Erythroblast (primary cell): Measurements from ENCODE around the gene HYOU1.
A peak's percentile ranks its signal among the peaks of the same experiment; 100 is the strongest.
"Not testable (repeated sequence)": the region's sequence is repeated elsewhere in the genome, so short reads cannot be mapped to it uniquely, and the experiment has no call there.

Source experiments
- DNase-seq, 2 experiments: peaks; one replicate each; lab custom pipeline; 2025; lab: John Stamatoyannopoulos, UW
- GATA1 ChIP-seq: IDR thresholded peaks from 2 replicates; pipeline ENCODE4 v1.6.1; 2011; ENCODE audit warnings: low read depth, mild to moderate bottlenecking, control low read depth, low read length, moderate library complexity
- POLR2A ChIP-seq: IDR thresholded peaks from 2 replicates; pipeline ENCODE4 v1.6.1; 2011; ENCODE audit warnings: mild to moderate bottlenecking, low read length

The HYOU1 gene

GRCh38 chr11:119047205-119047604 is 9.8 kb downstream of the HYOU1 start:
- no peak for TF ChIP-seq POLR2A
- no peak for TF ChIP-seq GATA1
- no peak for DNase-seq

- no peak for DNase-seq
- no peak for TF ChIP-seq POLR2A
- no peak for TF ChIP-seq GATA1
These were observed 10.5 kb downstream of the HYOU1 start for GRCh38 chr11:119046489-119046888.

- no peak for DNase-seq
- TF ChIP-seq GATA1 (no peak), POLR2A (no peak)
These were observed 12.3 kb downstream of the HYOU1 start for GRCh38 chr11:119044708-119045107.

DNA sequence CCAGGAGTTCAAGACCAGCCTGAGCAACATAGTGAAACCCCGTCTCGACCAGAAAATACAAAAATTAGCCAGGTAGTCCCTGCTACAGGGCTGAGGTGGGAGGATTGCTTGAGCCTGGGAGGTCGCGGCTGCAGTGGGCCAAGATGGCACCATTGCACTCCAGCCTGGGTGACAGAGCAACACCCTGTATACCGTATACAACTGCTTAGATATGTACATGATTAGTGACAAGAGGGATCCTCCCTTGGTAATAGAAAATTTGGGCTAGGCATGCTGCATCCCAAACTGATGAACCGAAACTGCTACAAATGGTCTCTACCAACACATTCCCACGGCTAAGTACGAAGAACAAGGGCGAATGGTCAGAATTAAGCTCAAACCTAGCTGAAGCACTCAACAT is 14.1 kb downstream of the HYOU1 start:
- TF ChIP-seq POLR2A = no peak
- TF ChIP-seq GATA1 = no peak
- DNase-seq = no peak

DNA sequence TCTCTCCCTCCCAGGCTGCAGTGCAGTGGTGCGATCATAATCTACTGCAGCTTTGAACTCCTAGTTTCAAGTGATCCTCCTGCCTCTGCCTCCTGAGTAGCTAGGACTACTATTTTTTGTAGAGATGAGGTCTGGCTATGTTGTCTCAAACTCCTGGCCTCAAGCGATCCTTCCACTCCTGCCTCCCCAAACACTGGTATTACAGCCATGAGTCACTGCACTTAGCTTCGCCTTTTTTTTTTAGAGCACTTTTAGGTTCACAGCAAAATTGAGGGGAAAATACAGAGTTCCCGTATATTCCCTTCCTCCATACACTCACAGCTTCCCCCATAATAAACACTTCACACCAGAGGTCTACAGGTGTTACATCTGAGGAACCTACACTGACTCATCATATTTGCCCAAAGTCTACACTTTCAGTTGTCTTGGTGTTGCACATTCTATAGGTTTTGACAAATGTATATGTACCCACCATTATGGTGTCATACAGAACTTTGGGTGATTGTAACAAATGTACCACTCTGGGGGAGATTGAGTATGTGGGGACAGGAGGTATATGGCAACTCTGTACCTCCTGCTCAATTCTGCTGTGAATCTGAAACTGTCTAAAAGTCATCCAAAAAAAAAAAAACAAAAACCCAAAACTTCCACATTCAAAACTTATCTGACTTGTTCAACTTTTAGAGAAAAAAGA is 15.0 kb downstream of the HYOU1 start:
- no peak for DNase-seq
- TF ChIP-seq GATA1 (no peak), POLR2A (no peak)

GRCh38 chr11:119039471-119039870 is 17.5 kb downstream of the HYOU1 start:
- not testable (repeated sequence) for DNase-seq

GRCh38 chr11:119038884-119039283 is 18.1 kb downstream of the HYOU1 start:
- TF ChIP-seq GATA1 (no peak), POLR2A (no peak)
- no peak for DNase-seq

DNA sequence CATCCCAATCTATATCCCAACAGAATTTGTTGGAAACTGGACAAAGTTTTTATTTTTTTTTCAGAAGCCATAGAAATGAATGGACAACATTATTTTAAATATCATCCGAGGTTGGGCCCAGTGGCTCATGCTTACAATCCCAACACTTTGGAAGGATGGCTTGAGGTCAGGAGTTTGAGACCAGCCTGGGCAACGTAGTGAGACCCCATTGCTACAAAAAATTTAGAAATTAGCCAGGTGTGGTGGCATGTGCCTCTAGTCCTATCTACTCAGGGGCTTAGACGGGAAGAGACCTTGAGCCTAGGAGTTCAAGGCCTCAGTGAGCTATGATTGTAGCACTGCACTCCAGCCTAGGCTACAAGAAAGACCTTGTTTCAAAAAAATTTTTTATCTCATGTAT is 22.2 kb downstream of the HYOU1 start:
- no peak for DNase-seq
- no peak for TF ChIP-seq GATA1
- TF ChIP-seq POLR2A = no peak

DNA sequence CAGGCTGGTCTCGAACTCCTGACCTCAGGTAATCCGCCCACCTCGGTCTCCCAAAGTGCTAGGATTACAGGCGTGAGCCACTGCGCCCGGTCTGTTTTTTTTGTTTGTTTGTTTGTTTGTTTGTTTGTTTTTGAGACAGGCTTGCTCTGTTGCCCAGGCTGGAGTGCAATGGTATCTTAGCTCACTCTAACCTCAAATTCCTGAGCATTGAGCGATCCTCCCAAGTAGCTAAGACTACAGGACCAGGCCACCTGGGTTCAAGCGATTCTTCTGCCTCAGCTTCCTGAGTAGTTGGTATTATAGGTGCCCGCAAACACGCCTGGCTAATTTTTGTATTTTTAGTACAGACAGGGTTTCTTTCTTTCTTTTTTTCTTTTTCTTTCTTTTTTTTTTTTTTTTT is 23.6 kb downstream of the HYOU1 start:
- DNase-seq = not testable (repeated sequence)

DNA sequence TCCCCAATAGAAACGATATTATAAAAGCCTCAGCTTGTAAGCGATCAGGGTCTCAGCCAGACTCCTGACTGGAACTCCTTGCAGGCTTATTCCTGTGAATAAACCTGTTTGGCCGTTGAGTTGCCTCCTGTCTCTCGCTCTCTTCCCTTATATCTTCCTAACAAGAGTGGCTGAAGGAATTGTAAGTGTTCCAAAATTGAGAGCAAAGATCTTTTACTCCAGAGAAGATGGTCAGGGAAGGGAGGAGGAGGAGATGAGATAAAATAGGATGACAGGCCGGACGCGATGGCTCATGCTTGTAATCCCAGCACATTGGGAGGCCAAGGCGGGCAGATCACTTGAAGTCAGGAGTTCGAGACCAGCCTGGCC is 25.1 kb downstream of the HYOU1 start:
- no peak for DNase-seq
- no peak for TF ChIP-seq GATA1
- TF ChIP-seq POLR2A = no peak

GRCh38 chr11:119030329-119031047 is 26.5 kb downstream of the HYOU1 start, which contains the start of gene SLC37A4:
TSS of gene SLC37A4 (minus strand) at chr11:119030877.
- TF ChIP-seq POLR2A (peak; percentile 76), GATA1 (no peak)
- DNase-seq = peak; percentile 99

DNA sequence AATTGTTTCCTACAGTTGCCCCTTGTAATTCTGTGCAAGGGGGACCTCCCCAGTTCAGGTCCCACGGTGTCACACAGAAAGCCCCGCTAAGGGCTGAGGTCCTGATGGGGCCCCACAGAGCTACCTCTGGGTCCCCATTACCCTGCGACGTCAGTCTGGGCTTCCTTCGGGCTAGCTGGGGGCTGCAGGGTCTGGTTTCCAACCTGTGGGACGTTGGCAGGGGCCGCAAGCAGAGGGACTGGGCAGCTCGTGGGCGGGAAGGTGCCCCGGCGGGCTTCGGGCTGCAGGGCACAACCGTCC is 27.0 kb downstream of the HYOU1 start:
- no peak for DNase-seq
- TF ChIP-seq POLR2A (no peak), GATA1 (no peak)

DNA sequence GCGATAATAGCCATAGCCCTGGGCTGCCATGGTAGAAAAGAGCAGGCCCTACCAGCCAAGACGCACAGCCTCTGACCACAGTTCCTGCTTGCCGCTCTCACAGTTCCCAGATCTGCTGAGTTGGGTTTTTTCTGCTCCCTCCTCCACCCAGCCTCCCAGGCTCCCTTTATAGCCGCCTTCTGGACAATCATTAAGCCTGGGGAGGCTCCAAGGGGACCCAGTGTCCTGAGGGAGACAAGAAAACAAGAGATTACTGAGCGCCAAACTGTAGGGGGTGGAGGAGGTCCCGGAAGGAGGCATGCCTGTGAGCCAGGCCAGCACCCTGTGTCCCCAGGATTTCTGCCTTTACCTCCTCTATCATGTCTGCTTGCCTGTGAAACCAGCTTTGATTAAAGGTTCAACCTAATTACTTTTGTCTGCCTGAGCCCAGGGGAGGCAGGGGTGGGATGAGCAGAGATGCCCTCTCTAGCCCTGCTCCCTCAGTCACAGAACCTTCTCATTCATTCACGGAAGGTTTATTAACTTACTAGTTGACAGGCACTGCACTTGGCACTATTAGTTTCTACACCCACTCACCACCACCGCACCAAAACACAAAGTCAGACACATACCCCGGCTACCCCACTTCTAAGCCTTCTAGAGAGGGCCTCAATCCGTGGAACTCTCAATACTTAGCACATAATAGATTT is 27.5 kb downstream of the HYOU1 start:
- TF ChIP-seq POLR2A (peak; percentile 31), GATA1 (no peak)

DNA sequence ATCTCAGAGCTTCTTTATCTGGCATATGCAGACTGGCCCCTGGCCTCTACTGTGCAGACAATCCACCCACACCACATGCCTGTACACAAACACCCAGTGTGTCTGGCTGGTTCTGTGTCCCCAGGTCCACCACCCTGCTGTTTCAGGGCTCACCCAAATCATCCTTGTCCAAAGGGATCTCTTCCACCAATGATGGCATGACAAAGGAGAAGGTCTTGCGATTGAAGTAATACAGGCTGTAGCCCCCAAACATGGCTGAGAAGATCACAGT is 28.0 kb downstream of the HYOU1 start:
- peak; percentile 85 to 94 for DNase-seq
- TF ChIP-seq POLR2A (peak; percentile 59), GATA1 (no peak)

More for the DNA sequence above, 27.5 kb downstream of the HYOU1 start:
- peak; percentile 58 to 65 for DNase-seq

DNA sequence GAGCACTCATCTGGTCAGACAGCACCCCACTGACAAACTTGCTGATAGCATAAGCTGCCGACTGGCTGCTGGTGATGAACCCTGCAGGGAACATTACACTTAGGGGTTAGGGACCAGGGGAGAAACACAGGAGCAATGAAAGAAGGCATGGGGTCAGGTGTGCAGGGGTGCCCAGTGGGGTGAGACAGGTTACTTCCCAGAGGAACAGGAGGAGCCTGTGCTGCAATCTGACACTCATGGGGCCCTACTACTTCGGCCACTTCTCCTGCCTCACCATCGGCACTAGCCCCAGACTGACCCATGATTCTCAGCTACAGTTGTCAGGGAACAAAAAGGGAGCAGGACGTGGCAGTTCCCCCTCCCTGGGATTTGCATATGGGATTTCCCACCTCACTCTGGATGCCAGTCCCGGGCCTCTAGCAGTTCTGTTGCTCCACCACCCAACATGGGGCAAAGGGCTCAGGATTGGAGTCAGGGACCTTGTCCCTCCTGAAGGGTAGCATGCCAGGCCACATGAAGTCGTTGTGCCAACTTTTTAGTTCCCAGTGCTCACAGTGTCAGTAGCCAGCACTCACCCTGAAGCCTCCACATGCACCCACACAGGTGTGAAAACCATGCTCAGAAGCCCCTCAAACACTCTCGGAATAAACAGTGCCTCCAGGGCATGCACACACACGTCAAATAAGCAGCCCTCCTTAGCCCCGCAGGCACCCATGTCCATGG is 28.5 kb downstream of the HYOU1 start:
- no peak for DNase-seq
- TF ChIP-seq POLR2A (no peak), GATA1 (no peak)
